Measurements from ENCODE around the gene ANP32B.
"Not testable (repeated sequence)": the region's sequence is repeated elsewhere in the genome, so short reads cannot be mapped to it uniquely, and the experiment has no call there.

Gene ANP32B

GRCh38 chr9:97994703-97995102 lies 11.6 kb downstream of the ANP32B start:
- no peak for DNase-seq

GRCh38 chr9:97996676-97997075 lies 13.5 kb downstream of the ANP32B start:
- not testable (repeated sequence) for DNase-seq

GRCh38 chr9:97997330-97998276 lies 14.5 kb downstream of the ANP32B start:
- no peak for DNase-seq

- DNase-seq, result no peak
Measured at GRCh38 chr9:98002808-98003207, 19.7 kb downstream of the ANP32B start.

GRCh38 chr9:98006127-98006796 lies 23.1 kb downstream of the ANP32B start:
- DNase-seq, result no peak

- no peak for DNase-seq
Measured at GRCh38 chr9:98007251-98007928, 24.2 kb downstream of the ANP32B start.

- no peak for DNase-seq
Measured at GRCh38 chr9:98008764-98009163, 25.6 kb downstream of the ANP32B start.

GRCh38 chr9:98009437-98009836 lies 26.3 kb downstream of the ANP32B start:
- no peak for DNase-seq

- DNase-seq, result no peak
Measured at GRCh38 chr9:98009936-98010335, 26.8 kb downstream of the ANP32B start.

- DNase-seq, result peak; percentile 37
Measured at GRCh38 chr9:98010445-98010844, 27.3 kb downstream of the ANP32B start.

GRCh38 chr9:98011122-98011521 lies 28.0 kb downstream of the ANP32B start:
- no peak for DNase-seq

- DNase-seq, result no peak
Measured at GRCh38 chr9:98016137-98016680, 33.1 kb downstream of the ANP32B start.

GRCh38 chr9:98017306-98017705 lies 34.2 kb downstream of the ANP32B start:
- DNase-seq, result no peak

GRCh38 chr9:98018347-98018746 lies 35.2 kb downstream of the ANP32B start:
- no peak for DNase-seq

GRCh38 chr9:98019098-98019497 lies 36.0 kb downstream of the ANP32B start:
- DNase-seq, result no peak

- DNase-seq, result not testable (repeated sequence)
Measured at GRCh38 chr9:98019869-98020268, 36.7 kb downstream of the ANP32B start.

- DNase-seq, result no peak
Measured at GRCh38 chr9:98020476-98021145, 37.5 kb downstream of the ANP32B start.

- no peak for DNase-seq
Measured at GRCh38 chr9:98021306-98022040, 38.3 kb downstream of the ANP32B start.

GRCh38 chr9:98022447-98022846 lies 39.3 kb downstream of the ANP32B start:
- peak; percentile 79 for DNase-seq

GRCh38 chr9:98024702-98025101 lies 41.6 kb downstream of the ANP32B start:
- DNase-seq, result no peak

- no peak for DNase-seq
Measured at GRCh38 chr9:98031169-98031568, 48.0 kb downstream of the ANP32B start.

GRCh38 chr9:98031935-98032334 lies 48.8 kb downstream of the ANP32B start:
- peak; percentile 82 for DNase-seq

Data from EL (cell line).